ENCODE results near the gene KAT7. TPM values are rescaled to one million over a fixed set of nuclear protein-coding genes. Genes with fewer than 3 reads are reported as not detected.

Gene KAT7
- total and polyA plus RNA-seq, 10 of the 15 experiments (the other 5 are each of a cell fraction or from before 2014, with no cell fraction given) = 6.6 to 45.8 (median 26.3) TPM

DNA sequence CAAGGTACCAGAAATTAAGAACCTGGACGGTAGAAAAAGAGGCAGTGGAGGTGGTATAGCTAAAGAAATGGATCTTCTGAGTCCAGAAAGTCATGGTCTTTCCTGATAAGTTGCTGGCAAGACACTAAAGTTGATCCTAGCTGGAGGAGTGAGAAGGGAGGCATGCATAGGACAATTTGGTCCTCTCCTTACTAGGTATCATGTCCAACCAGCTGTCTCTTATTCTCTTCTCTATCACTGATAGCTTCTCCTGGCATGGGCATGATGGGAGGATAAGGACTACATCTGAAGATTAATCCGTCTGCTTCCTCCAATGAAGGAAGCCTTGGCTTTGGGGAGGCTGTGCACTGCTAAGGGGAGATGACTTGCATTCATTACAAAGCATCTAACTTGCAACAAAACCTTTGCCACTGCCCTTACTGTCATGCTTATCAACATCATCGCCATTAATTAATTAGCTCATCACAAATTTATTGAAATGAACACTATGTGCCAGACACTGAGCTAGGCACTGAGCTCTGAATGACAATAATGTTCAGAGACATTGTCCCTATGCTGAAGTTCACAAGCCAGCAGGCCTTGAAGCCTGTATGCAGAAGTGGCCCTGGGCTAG is 21.5 kb upstream of the KAT7 start:
- Histone ChIP-seq H3K9ac (ENCODE audit: control insufficient read depth, insufficient read depth, low read length) (no peak overlapping the region), H3K4me3 (no peak overlapping the region), H2AFZ (ENCODE audit: control insufficient read depth, low read depth, low read length) (no peak overlapping the region), H4K20me1 (ENCODE audit: control insufficient read depth, insufficient read depth) (no peaks in the 10 kb centered on the region; the same call in 1 of the 2 replicates), H3K27ac (ENCODE audit: control insufficient read depth, insufficient read depth) (no peak overlapping the region), H3K9me3 (replicated peaks; ENCODE audit: control insufficient read depth, insufficient read depth, low read length) (no peaks in the 10 kb centered on the region), H3K4me2 (ENCODE audit: control insufficient read depth, insufficient read depth) (no peak overlapping the region), H3K27me3 (replicated peaks in 1 of 2; ENCODE audit: control insufficient read depth in 2 of 2, insufficient read depth in 2 of 2, low read length in 1 of 2) (peaks cover 0 to 1% of the 10 kb centered on the region in 2 experiments; a peak in 1 of 4 replicates), H3K4me1 (ENCODE audit: control insufficient read depth, insufficient read depth, low read length) (peaks cover 2% of the 10 kb centered on the region), H3K36me3 (ENCODE audit: control insufficient read depth in 2 of 2, insufficient read depth in 2 of 2, low read length in 1 of 2) (no peaks in the 10 kb centered on the region), H3K79me2 (ENCODE audit: control insufficient read depth, insufficient read depth, low read length) (peaks cover 14% of the 10 kb centered on the region)
- no peak for ATAC-seq
- SMC1A ChIA-PET (ENCODE audit: uncharacterized antibody, unreplicated experiment) = interaction anchor here (0.8 to 12.5 kb wide), 7 partner anchors 9 to 59 kb away, joined by 3 to 128 read pairs (median 5); partner anchors contain the start of genes KAT7 and SLC35B1
- intact Hi-C loops (cut with micrococcal nuclease; ENCODE audit: unreplicated experiment) (no loop called here), in situ Hi-C loops (cut with MboI) (no loop called here)
- 39% methylated on average over 3 of the region's 3 CpGs for WGBS (ENCODE audit: insufficient coverage, insufficient replicate concordance, low lambda C conversion rate, missing lambda C conversion rate)
- no TSS peak for BruUV-seq (replicated peaks)
- TF ChIP-seq, protein P1, sequence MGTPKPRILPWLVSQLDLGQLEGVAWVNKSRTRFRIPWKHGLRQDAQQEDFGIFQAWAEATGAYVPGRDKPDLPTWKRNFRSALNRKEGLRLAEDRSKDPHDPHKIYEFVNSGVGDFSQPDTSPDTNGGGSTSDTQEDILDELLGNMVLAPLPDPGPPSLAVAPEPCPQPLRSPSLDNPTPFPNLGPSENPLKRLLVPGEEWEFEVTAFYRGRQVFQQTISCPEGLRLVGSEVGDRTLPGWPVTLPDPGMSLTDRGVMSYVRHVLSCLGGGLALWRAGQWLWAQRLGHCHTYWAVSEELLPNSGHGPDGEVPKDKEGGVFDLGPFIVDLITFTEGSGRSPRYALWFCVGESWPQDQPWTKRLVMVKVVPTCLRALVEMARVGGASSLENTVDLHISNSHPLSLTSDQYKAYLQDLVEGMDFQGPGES (IDR thresholded peaks at IDR 0.05) = no peak
- TF ChIP-seq, protein P2, sequence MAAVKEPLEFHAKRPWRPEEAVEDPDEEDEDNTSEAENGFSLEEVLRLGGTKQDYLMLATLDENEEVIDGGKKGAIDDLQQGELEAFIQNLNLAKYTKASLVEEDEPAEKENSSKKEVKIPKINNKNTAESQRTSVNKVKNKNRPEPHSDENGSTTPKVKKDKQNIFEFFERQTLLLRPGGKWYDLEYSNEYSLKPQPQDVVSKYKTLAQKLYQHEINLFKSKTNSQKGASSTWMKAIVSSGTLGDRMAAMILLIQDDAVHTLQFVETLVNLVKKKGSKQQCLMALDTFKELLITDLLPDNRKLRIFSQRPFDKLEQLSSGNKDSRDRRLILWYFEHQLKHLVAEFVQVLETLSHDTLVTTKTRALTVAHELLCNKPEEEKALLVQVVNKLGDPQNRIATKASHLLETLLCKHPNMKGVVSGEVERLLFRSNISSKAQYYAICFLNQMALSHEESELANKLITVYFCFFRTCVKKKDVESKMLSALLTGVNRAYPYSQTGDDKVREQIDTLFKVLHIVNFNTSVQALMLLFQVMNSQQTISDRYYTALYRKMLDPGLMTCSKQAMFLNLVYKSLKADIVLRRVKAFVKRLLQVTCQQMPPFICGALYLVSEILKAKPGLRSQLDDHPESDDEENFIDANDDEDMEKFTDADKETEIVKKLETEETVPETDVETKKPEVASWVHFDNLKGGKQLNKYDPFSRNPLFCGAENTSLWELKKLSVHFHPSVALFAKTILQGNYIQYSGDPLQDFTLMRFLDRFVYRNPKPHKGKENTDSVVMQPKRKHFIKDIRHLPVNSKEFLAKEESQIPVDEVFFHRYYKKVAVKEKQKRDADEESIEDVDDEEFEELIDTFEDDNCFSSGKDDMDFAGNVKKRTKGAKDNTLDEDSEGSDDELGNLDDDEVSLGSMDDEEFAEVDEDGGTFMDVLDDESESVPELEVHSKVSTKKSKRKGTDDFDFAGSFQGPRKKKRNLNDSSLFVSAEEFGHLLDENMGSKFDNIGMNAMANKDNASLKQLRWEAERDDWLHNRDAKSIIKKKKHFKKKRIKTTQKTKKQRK (IDR thresholded peaks at IDR 0.05; ENCODE audit: low read depth, low read length) = no peak
- TF ChIP-seq MTA2 (IDR thresholded peaks at IDR 0.05; ENCODE audit: low read depth) (no peak), RBBP5 (conservative IDR thresholded peaks at IDR 0.05) (no peak), NFXL1 (IDR thresholded peaks at IDR 0.05; ENCODE audit: borderline replicate concordance) (no peak), MEF2B (IDR thresholded peaks at IDR 0.05; ENCODE audit: partially characterized antibody, poor library complexity, severe bottlenecking) (no peak), GATAD2B (conservative IDR thresholded peaks at IDR 0.05; ENCODE audit: low read depth) (no peak), IKZF1 (conservative IDR thresholded peaks at IDR 0.05) (no peak), POLR2A (IDR thresholded peaks at IDR 0.05; ENCODE audit: low read depth, low read length) (no peak), NR2F1 (conservative IDR thresholded peaks at IDR 0.05) (no peak)
- POLR2A ChIA-PET = interaction anchor here (1.7 to 8.5 kb wide), 2 partner anchors 18 to 20 kb away, joined by 6 to 116 read pairs; no protein-coding TSS in a partner anchor
- RAD21 ChIA-PET (ENCODE audit: unreplicated experiment) = interaction anchor here (0.8 to 1.4 kb wide), 3 partner anchors 17 to 58 kb away, joined by 3 to 4 read pairs (median 4); no protein-coding TSS in a partner anchor
- DNase-seq (ENCODE audit: low read depth, low spot score) = no peak
- FAIRE-seq = no peak
- CTCF ChIA-PET = interaction anchor here (1.1 to 1.6 kb wide), 2 partner anchors 14 to 352 kb away, joined by 3 to 5 read pairs; partner anchors contain the start of gene PHB1

Measured in GM12878 (cell line).